HepG2 (cell line): Measurements from ENCODE around the gene TTLL11. TPM values are rescaled to one million over a fixed set of nuclear protein-coding genes. Genes with fewer than 3 reads are reported as not detected.

Source experiments
- ATAC-seq: fragments of 200-7000 bp; cut with Tn5 transposase; 3 replicates; pipeline ENCODE4 v1.9.1; 2020; ENCODE audit warnings: mild to moderate bottlenecking, moderate library complexity
- BruUV-seq: library from RNA; stranded (reverse); fragments of 400-500 nt; replicated peaks from 2 replicates; lab custom pipeline; 2021; lab: Mats Ljungman, UMichigan
- CTCF ChIA-PET: fragments of 300-600 bp; formaldehyde crosslinking; extraction: SDS; loops from one replicate; lab custom pipeline; 2021; ENCODE audit warnings: low total read pairs, inconsistent platforms, low intra/inter-chr PET ratio; lab: Yijun Ruan, JAX
- POLR2A ChIA-PET: fragments of 350-600 bp; sonication (Branson Sonifier 250); formaldehyde crosslinking; loops from one replicate; lab custom pipeline; 2020; ENCODE audit warnings: antibody characterized with exemption, inconsistent platforms; lab: Yijun Ruan, JAX
- DNase-seq: peaks from one replicate; pipeline ENCODE4 v3.0.0-alpha.2; 2015; ENCODE audit warnings: low spot score
- FAIRE-seq: peaks from 3 replicates; lab custom pipeline; 2011; peaks lifted over from hg19 to GRCh38; lab: Jason Lieb, UNC
- H2AFZ ChIP-seq: one replicate; pipeline ENCODE4 v1.6.1; 2011; ENCODE audit warnings: low read length, inconsistent platforms
- H3K27ac ChIP-seq: fragments of 300-600 bp; 3 replicates; pipeline ENCODE4 v1.8.0; 2011; ENCODE audit warnings: mixed run types, mild to moderate bottlenecking, mixed read lengths, low read length, inconsistent platforms; ENCODE audit not compliant: insufficient read depth; ENCODE audit errors: extremely low read length
- H3K27me3 ChIP-seq, 2 experiments: fragments of 200-600 bp in 1 of 2; 2 replicates in 1 of 2; 3 replicates in 1 of 2; pipeline versions ENCODE4 v1.6.0 to v1.8.0; 2011; ENCODE audit warnings: low read length in 2 of 2, mild to moderate bottlenecking in 2 of 2, moderate library complexity in 2 of 2, inconsistent platforms in 1 of 2; ENCODE audit not compliant: insufficient read depth in 2 of 2, control insufficient read depth in 1 of 2
- H3K36me3 ChIP-seq, 2 experiments: fragments of 200-600 bp in 1 of 2; replicated peaks in 1 of 2; 2 replicates in 1 of 2; 3 replicates in 1 of 2; pipeline versions ENCODE4 v1.5.1 to v1.8.0; 2011; ENCODE audit warnings: low read length in 2 of 2, inconsistent platforms in 1 of 2; ENCODE audit not compliant: insufficient read depth in 2 of 2, control insufficient read depth in 1 of 2
- H3K4me1 ChIP-seq: 2 replicates; pipeline ENCODE4 v1.5.1; 2012; ENCODE audit warnings: low read length, inconsistent platforms; ENCODE audit not compliant: insufficient read depth
- H3K4me2 ChIP-seq: 2 replicates; pipeline ENCODE4 v1.6.0; 2011; ENCODE audit warnings: low read depth, low read length, inconsistent platforms
- H3K4me3 ChIP-seq, 3 experiments: fragments of 200-600 bp in 1 of 3; sonication (generic), shearing (Covaris generic) in 1 of 3; replicated peaks in 1 of 3; 2 replicates each; pipeline ENCODE4 v1.5.1; 2011 to 2016; ENCODE audit warnings: low read length in 3 of 3, inconsistent platforms in 2 of 3, low read depth in 2 of 3, mild to moderate bottlenecking in 2 of 3, control low read depth in 1 of 3, mixed read lengths in 1 of 3; ENCODE audit not compliant: insufficient read depth in 1 of 3
- H3K79me2 ChIP-seq: one replicate; pipeline ENCODE4 v1.6.1; 2011; ENCODE audit warnings: low read length, inconsistent platforms; ENCODE audit not compliant: insufficient read depth
- H3K9ac ChIP-seq: 2 replicates; pipeline ENCODE4 v1.6.0; 2011; ENCODE audit warnings: mild to moderate bottlenecking, low read depth, low read length, inconsistent platforms; ENCODE audit not compliant: insufficient read depth
- H3K9me3 ChIP-seq: 2 replicates; pipeline ENCODE4 v1.5.1; 2012; ENCODE audit warnings: mild to moderate bottlenecking, low read length
- H4K20me1 ChIP-seq: 2 replicates; pipeline ENCODE4 v1.6.0; 2011; ENCODE audit warnings: inconsistent platforms, mild to moderate bottlenecking, low read length, moderate library complexity; ENCODE audit not compliant: insufficient read depth
- CHD4 ChIP-seq: fragments of 200-600 bp; sonication (generic); IDR thresholded peaks from 2 replicates; pipeline ENCODE4 v1.7.0; 2017; ENCODE audit warnings: mild to moderate bottlenecking, low read length, borderline replicate concordance
- CREB1 ChIP-seq, 2 experiments: fragments of 450-650 bp in 1 of 2; IDR thresholded peaks; 2 replicates each; pipeline ENCODE4 v1.6.1; 2016 to 2017; ENCODE audit warnings: control low read depth in 1 of 2, mild to moderate bottlenecking in 1 of 2, missing compliant biosample characterization in 1 of 2, missing genetic modification characterization in 1 of 2
- FOXA1 ChIP-seq, 2 experiments: fragments of 450-650 bp in 1 of 2; sonication (generic) in 1 of 2; formaldehyde crosslinking in 1 of 2; IDR thresholded peaks; 2 replicates each; pipeline versions ENCODE4 v1.4.0 to v1.6.1; 2016 to 2020; ENCODE audit warnings: missing genetic modification reagents in 1 of 2
- HOXA7 ChIP-seq: sonication (generic); formaldehyde crosslinking; IDR thresholded peaks from 2 replicates; pipeline ENCODE4 v1.8.1; 2022; ENCODE audit warnings: mild to moderate bottlenecking, missing genetic modification reagents, moderate library complexity
- JUNB ChIP-seq: sonication (generic); formaldehyde crosslinking; IDR thresholded peaks from 2 replicates; pipeline ENCODE4 v1.8.0; 2022; ENCODE audit warnings: missing genetic modification reagents, mild to moderate bottlenecking, borderline replicate concordance
- ZNF292 ChIP-seq: sonication (generic); formaldehyde crosslinking; IDR thresholded peaks from 2 replicates; pipeline ENCODE4 v1.8.1; 2022; ENCODE audit warnings: mild to moderate bottlenecking, low read depth, missing genetic modification reagents, borderline replicate concordance
- ZNF549 ChIP-seq: sonication (generic); formaldehyde crosslinking; IDR thresholded peaks from 2 replicates; pipeline ENCODE4 v1.5.0; 2020; ENCODE audit warnings: missing genetic modification reagents
- ZNF564 ChIP-seq: sonication (generic); formaldehyde crosslinking; IDR thresholded peaks from 2 replicates; pipeline ENCODE4 v1.8.1; 2023; ENCODE audit warnings: mild to moderate bottlenecking, missing genetic modification reagents
- ZNF83 ChIP-seq: sonication (generic); formaldehyde crosslinking; IDR thresholded peaks from 2 replicates; pipeline ENCODE4 v1.4.0; 2020; ENCODE audit warnings: missing genetic modification reagents, mild to moderate bottlenecking, borderline replicate concordance
- WGBS: methylation state at CpG from one replicate; pipeline ENCODE4 v1.1.6; 2017; ENCODE audit warnings: low lambda C conversion rate; 5-methylcytosine and 5-hydroxymethylcytosine counted together
- in situ Hi-C: cut with HindIII; loops from 2 replicates; pipeline ENCODE4 v1.10.0; 2017; ENCODE audit warnings: low pct_unique_long_range_greater_than_20kb; ENCODE audit not compliant: extremely low pct_ligation_motif_present
- intact Hi-C: fragments of 100-400 bp; cut with micrococcal nuclease; formaldehyde crosslinking; loops from one replicate; pipeline ENCODE4 v1.10.0; 2022; ENCODE audit not compliant: unreplicated experiment
- polyA plus RNA-seq, 8 experiments: library from polyadenylated mRNA; depleted of rRNA in 3 of 8; stranded (reverse) in 7 of 8; unstranded in 1 of 8; fragments of >200 nt; fragmentation: Illumina TruSeq in 4 of 8; extraction: Trizol in 4 of 8; gene quantifications; 2 replicates each; pipeline versions ENCODE4 v1.2.1 to v1.2.3, GENCODE V29; 2011 to 2016; ENCODE audit warnings: low read depth in 4 of 8, missing spikeins in 1 of 8, mixed read lengths in 1 of 8; ENCODE audit not compliant: insufficient read depth in 1 of 8
- total RNA-seq, 5 experiments: library from RNA; depleted of rRNA; stranded (reverse); fragments of >200 nt; fragmentation: Illumina TruSeq; extraction: Trizol; gene quantifications; 2 replicates each; pipeline ENCODE4 v1.2.3, GENCODE V29; 2016; ENCODE audit warnings: low read depth in 1 of 5
- TF ChIP-seq, protein P1 (sequence below): sonication (generic); formaldehyde crosslinking; IDR thresholded peaks from 2 replicates; pipeline ENCODE4 v1.4.0; 2020; ENCODE audit warnings: missing genetic modification reagents
- TF ChIP-seq, protein P2 (sequence below): fragments of 450-650 bp; IDR thresholded peaks from 2 replicates; pipeline ENCODE4 v1.6.1; 2016
- TF ChIP-seq, protein P3 (sequence below): sonication (generic); formaldehyde crosslinking; IDR thresholded peaks from 2 replicates; pipeline ENCODE4 v1.8.0; 2022; ENCODE audit warnings: missing genetic modification reagents, mild to moderate bottlenecking, moderate library complexity, borderline replicate concordance
- TF ChIP-seq, protein P4 (sequence below): sonication (generic); formaldehyde crosslinking; IDR thresholded peaks from 2 replicates; pipeline ENCODE4 v1.9.0; 2021; ENCODE audit warnings: mild to moderate bottlenecking, missing genetic modification reagents

Gene TTLL11
- total and polyA plus RNA-seq, 2 of the 13 experiments (the other 11 are each of a cell fraction or from before 2014, with no cell fraction given), result 4.5 to 5.2 TPM

DNA sequence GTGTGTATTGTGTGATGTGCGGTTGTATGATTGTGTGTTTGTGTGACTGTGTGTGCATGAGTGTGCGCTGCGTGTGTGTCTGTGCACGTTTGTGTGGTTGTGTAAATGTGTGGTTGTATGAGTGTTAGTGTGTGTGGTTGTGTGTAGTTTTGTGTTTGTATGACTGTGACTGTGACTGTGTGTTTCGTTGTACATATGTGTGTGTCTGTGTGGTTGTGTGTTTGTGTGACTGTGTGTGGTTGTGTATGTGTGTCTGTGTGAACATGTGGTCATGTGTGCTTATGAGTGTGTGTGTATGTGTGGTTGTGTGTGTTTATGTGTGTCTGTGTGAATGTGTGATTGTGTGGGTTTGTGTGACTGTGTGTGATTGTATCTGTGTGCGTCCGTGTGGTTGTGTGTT, 197.8 kb downstream of the TTLL11 start:
- BruUV-seq, result no TSS peak
- POLR2A ChIA-PET, result no interaction called here
- WGBS, result 50% methylated on average over 7 of the region's 7 CpGs
- FAIRE-seq, result peak; percentile 21
- no peaks in the 10 kb centered on the region for H3K36me3 ChIP-seq
- DNase-seq, result no peak
- H2AFZ ChIP-seq, result no peak overlapping the region
- CTCF ChIA-PET, result no interaction called here
- intact Hi-C loops (no loop called here), in situ Hi-C loops (no loop called here)
- H3K9ac ChIP-seq, result no peak overlapping the region
- H3K4me1 ChIP-seq, result no peaks in the 10 kb centered on the region
- H3K9me3 ChIP-seq, result no peaks in the 10 kb centered on the region
- H3K79me2 ChIP-seq, result no peaks in the 10 kb centered on the region
- H3K27me3 ChIP-seq, result 0 out of 5 replicates have a peak, but pooled peaks cover 0 to 1% of the 10 kb centered on the region in 2 experiments
- H3K27ac ChIP-seq, result no peak overlapping the region
- H3K4me2 ChIP-seq, result no peak overlapping the region
- no peaks in the 10 kb centered on the region for H4K20me1 ChIP-seq
- H3K4me3 ChIP-seq, result no peak overlapping the region
- ATAC-seq, result no peak
- TF ChIP-seq ZNF564 (CRISPR knock-in tag), result no peak
- TF ChIP-seq CREB1 (IDR thresholded peaks at IDR 0.05), result peak; percentile 16; the same call in 1 of the 2 replicates
- no peak for TF ChIP-seq CREB1 (CRISPR knock-in tag; IDR thresholded peaks at IDR 0.05)
- no peak for TF ChIP-seq ZNF549
- TF ChIP-seq, protein P1, sequence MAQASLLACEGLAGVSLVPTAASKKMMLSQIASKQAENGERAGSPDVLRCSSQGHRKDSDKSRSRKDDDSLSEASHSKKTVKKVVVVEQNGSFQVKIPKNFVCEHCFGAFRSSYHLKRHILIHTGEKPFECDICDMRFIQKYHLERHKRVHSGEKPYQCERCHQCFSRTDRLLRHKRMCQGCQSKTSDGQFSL (CRISPR knock-in tag), result no peak
- TF ChIP-seq, protein P2, sequence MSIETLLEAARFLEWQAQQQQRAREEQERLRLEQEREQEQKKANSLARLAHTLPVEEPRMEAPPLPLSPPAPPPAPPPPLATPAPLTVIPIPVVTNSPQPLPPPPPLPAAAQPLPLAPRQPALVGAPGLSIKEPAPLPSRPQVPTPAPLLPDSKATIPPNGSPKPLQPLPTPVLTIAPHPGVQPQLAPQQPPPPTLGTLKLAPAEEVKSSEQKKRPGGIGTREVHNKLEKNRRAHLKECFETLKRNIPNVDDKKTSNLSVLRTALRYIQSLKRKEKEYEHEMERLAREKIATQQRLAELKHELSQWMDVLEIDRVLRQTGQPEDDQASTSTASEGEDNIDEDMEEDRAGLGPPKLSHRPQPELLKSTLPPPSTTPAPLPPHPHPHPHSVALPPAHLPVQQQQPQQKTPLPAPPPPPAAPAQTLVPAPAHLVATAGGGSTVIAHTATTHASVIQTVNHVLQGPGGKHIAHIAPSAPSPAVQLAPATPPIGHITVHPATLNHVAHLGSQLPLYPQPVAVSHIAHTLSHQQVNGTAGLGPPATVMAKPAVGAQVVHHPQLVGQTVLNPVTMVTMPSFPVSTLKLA, result peak; percentile 19; the same call in 1 of the 2 replicates
- TF ChIP-seq ZNF83, result no peak
- TF ChIP-seq HOXA7, result 0 out of 2 replicates have a peak, but pooled peaks have one; percentile 42
- TF ChIP-seq CHD4, result peak; percentile 22; the same call in 1 of the 2 replicates
- TF ChIP-seq FOXA1 (IDR thresholded peaks at IDR 0.05), result 0 out of 2 replicates have a peak, but pooled peaks have one; percentile 42
- TF ChIP-seq FOXA1 (CRISPR knock-in tag; IDR thresholded peaks at IDR 0.05), result no peak
- TF ChIP-seq, protein P3, sequence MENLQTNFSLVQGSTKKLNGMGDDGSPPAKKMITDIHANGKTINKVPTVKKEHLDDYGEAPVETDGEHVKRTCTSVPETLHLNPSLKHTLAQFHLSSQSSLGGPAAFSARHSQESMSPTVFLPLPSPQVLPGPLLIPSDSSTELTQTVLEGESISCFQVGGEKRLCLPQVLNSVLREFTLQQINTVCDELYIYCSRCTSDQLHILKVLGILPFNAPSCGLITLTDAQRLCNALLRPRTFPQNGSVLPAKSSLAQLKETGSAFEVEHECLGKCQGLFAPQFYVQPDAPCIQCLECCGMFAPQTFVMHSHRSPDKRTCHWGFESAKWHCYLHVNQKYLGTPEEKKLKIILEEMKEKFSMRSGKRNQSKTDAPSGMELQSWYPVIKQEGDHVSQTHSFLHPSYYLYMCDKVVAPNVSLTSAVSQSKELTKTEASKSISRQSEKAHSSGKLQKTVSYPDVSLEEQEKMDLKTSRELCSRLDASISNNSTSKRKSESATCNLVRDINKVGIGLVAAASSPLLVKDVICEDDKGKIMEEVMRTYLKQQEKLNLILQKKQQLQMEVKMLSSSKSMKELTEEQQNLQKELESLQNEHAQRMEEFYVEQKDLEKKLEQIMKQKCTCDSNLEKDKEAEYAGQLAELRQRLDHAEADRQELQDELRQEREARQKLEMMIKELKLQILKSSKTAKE, result no peak
- 0 out of 2 replicates have a peak, but pooled peaks have one; percentile 4 for TF ChIP-seq JUNB (CRISPR knock-in tag)
- no peak for TF ChIP-seq ZNF292
- TF ChIP-seq, protein P4, sequence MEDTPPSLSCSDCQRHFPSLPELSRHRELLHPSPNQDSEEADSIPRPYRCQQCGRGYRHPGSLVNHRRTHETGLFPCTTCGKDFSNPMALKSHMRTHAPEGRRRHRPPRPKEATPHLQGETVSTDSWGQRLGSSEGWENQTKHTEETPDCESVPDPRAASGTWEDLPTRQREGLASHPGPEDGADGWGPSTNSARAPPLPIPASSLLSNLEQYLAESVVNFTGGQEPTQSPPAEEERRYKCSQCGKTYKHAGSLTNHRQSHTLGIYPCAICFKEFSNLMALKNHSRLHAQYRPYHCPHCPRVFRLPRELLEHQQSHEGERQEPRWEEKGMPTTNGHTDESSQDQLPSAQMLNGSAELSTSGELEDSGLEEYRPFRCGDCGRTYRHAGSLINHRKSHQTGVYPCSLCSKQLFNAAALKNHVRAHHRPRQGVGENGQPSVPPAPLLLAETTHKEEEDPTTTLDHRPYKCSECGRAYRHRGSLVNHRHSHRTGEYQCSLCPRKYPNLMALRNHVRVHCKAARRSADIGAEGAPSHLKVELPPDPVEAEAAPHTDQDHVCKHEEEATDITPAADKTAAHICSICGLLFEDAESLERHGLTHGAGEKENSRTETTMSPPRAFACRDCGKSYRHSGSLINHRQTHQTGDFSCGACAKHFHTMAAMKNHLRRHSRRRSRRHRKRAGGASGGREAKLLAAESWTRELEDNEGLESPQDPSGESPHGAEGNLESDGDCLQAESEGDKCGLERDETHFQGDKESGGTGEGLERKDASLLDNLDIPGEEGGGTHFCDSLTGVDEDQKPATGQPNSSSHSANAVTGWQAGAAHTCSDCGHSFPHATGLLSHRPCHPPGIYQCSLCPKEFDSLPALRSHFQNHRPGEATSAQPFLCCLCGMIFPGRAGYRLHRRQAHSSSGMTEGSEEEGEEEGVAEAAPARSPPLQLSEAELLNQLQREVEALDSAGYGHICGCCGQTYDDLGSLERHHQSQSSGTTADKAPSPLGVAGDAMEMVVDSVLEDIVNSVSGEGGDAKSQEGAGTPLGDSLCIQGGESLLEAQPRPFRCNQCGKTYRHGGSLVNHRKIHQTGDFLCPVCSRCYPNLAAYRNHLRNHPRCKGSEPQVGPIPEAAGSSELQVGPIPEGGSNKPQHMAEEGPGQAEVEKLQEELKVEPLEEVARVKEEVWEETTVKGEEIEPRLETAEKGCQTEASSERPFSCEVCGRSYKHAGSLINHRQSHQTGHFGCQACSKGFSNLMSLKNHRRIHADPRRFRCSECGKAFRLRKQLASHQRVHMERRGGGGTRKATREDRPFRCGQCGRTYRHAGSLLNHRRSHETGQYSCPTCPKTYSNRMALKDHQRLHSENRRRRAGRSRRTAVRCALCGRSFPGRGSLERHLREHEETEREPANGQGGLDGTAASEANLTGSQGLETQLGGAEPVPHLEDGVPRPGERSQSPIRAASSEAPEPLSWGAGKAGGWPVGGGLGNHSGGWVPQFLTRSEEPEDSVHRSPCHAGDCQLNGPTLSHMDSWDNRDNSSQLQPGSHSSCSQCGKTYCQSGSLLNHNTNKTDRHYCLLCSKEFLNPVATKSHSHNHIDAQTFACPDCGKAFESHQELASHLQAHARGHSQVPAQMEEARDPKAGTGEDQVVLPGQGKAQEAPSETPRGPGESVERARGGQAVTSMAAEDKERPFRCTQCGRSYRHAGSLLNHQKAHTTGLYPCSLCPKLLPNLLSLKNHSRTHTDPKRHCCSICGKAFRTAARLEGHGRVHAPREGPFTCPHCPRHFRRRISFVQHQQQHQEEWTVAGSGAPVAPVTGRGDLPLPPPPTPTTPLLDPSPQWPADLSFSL (CRISPR knock-in tag), result peak; percentile 97; the same call in 1 of the 2 replicates
